Hepatocyte (in vitro differentiated cells): ENCODE measurements around the gene COQ8B.

Experiments
- EZH2 ChIP-seq: fragments of 200-600 bp; sonication (generic); IDR thresholded peaks from 2 replicates; pipeline ENCODE4 v1.6.1; 2016; ENCODE audit warnings: antibody characterized with exemption, mild to moderate bottlenecking, borderline replicate concordance
- TF ChIP-seq, protein P1 (sequence below): fragments of 200-600 bp; sonication (generic); IDR thresholded peaks from 2 replicates; pipeline ENCODE4 v1.5.1; 2016; ENCODE audit warnings: antibody characterized with exemption, mild to moderate bottlenecking; ENCODE audit not compliant: poor library complexity

DNA sequence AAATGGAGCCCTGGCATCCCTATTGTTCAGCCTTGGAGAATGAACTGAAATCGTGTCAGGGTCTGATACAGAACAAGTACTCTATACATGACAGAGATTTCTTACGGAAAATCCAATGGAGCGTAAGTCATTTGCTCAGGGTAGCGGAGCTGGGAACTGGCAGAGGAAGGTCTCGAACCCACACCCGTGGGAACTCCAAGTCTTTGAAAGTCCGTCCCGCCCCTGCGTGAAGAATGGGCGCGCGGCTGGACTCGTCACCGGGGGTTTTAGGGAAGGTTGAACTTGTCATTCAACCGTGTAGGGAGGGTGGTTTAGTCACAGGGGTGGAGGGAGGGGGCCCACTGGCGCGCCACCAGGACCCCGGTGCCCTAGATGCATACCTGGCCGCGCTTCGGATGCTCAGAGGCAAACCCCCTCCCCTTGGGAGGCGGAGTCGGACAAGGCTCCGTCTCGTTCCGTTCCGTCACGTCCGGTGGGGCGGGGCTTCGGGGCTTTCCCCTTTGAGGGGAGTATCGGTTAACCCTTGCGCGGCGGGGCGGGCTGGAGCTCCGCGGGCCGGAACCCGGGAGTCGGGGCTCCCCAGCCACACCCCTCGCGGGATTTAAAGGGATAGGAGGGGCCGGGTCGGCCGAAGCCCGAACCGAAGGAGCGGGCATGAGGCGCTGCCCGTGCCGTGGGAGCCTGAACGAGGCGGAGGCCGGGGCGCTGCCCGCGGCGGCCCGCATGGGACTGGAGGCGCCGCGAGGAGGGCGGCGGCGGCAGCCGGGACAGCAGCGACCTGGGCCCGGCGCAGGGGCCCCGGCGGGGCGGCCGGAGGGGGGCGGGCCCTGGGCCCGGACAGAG, at the start of gene COQ8B, which contains the start of gene ITPKC:
- TF ChIP-seq, protein P1, sequence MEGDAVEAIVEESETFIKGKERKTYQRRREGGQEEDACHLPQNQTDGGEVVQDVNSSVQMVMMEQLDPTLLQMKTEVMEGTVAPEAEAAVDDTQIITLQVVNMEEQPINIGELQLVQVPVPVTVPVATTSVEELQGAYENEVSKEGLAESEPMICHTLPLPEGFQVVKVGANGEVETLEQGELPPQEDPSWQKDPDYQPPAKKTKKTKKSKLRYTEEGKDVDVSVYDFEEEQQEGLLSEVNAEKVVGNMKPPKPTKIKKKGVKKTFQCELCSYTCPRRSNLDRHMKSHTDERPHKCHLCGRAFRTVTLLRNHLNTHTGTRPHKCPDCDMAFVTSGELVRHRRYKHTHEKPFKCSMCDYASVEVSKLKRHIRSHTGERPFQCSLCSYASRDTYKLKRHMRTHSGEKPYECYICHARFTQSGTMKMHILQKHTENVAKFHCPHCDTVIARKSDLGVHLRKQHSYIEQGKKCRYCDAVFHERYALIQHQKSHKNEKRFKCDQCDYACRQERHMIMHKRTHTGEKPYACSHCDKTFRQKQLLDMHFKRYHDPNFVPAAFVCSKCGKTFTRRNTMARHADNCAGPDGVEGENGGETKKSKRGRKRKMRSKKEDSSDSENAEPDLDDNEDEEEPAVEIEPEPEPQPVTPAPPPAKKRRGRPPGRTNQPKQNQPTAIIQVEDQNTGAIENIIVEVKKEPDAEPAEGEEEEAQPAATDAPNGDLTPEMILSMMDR = peak; percentile 1
- TF ChIP-seq EZH2 = no peak
